ENCODE measurements around the gene NDUFA13.

DNA sequence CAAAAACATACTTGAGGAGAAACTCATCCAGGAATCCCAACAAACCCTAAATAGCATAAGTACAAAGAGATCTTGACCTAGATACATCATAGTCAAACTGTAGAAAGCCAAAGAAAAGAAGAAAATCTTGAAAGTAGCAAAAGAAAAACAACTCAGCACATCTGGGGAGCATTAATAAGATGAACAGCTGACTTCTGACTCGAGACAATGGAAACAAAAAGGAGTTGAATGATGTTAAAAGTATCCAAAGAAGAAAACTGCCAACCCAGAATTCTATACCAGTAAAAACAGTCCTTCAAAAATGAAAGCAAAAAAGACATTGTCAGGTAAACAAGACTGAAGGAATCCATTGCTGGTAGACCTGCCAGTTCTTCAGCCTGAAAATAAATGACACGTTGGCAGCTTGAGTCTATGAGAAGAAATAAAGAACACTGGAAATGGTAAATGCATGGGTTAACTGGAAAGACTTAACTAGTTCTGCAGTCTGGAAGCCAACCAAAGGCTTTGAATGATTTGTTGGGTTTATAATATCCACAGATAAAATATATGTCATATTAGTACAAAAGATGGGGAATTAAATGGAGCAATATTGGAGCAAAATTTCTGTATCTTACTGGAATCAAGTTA, 47.5 kb upstream of the NDUFA13 start:
- TF ChIP-seq CTCF (IDR thresholded peaks at IDR 0.05) (no peak), POLR2A (IDR thresholded peaks at IDR 0.05) (no peak)
